HG03354 (cell line): ENCODE measurements around the gene ABCA9.

Experiments used
- ATAC-seq: cut with Tn5 transposase; IDR thresholded peaks from one replicate; pipeline ENCODE4 v1.9.1; 2021; ENCODE audit warnings: mild to moderate bottlenecking; ENCODE audit not compliant: unreplicated experiment, poor library complexity, severe bottlenecking

ABCA9 gene

DNA sequence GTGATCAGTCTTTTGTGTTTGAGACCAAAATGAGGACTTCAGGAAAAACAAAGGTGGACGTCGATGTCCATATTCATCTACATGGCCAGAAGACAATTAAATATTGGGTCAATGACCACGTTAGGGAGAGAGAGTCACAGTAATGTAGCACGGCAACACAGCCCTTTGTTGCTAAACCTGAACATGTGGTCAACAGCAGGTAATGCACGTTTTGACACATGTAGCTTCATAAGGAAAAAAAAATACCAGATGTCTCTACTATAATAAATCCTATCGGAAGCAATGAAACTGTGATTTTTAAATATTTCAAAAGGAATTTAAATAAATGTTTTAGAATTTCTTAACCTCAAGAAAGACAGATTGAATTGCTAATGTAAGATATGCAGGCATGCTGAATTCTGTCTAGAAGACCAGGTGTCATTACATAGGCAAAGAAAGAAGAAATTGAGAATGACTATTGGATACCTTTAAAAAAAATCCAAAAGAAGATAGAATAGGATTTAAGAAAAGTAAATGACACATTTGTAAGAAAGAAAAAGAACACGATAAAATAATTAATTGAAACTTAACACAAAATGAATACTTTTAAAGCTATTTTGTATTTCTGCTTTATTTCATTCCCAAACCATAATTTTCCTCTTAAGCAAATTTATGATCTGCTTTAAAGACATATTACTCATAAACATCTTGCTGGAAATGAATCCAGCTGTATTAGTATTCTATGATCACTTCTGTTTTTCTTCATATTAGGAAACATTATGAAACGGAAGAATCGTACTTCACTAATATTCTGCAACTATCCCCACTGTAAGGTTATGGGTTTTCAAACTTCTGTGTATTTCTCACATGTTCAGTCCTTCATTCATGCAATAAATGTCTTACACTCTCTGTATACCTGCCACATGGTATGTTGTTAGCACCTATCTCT lies 135.7 kb downstream of the ABCA9 start:
- no peak for ATAC-seq
